Stomach (tissue), 4 donors: Measurements from ENCODE around the gene RAI1.
"Not testable (repeated sequence)": the region's sequence is repeated elsewhere in the genome, so short reads cannot be mapped to it uniquely, and the experiment has no call there.

Experiments used
- CTCF ChIP-seq, 7 experiments: fragments of 450-650 bp in 4 of 7; fragments of 200-600 bp in 3 of 7; sonication (generic) in 3 of 7; IDR thresholded peaks; one replicate each; pipeline ENCODE4 v1.5.1; 2016 to 2019; ENCODE audit warnings: antibody characterized with exemption in 7 of 7, control low read depth in 2 of 7, mild to moderate bottlenecking in 1 of 7
- EP300 ChIP-seq: sonication (generic); formaldehyde crosslinking; IDR thresholded peaks from one replicate; pipeline ENCODE4 v1.6.1; 2017; ENCODE audit warnings: antibody characterized with exemption
- POLR2A ChIP-seq, 4 donors: fragments of 450-650 bp; IDR thresholded peaks; one replicate each; pipeline ENCODE4 v1.6.1; 2016; ENCODE audit warnings: antibody characterized with exemption in 4 of 4, control low read depth in 2 of 4, mild to moderate bottlenecking in 1 of 4, moderate library complexity in 1 of 4
- POLR2AphosphoS5 ChIP-seq, 3 donors: sonication (generic); formaldehyde crosslinking; IDR thresholded peaks; one replicate each; pipeline ENCODE4 v1.6.1; 2016; ENCODE audit warnings: antibody characterized with exemption in 3 of 3

- not testable (repeated sequence) for TF ChIP-seq CTCF (IDR thresholded peaks at IDR 0.05); POLR2A (IDR thresholded peaks at IDR 0.05); EP300; POLR2AphosphoS5 (IDR thresholded peaks at IDR 0.05)
Observed at GRCh38 chr17:17808200-17808599, 126.9 kb downstream of the RAI1 start.
